ENCODE data around the gene PHF21B. TPM values are rescaled to one million over a fixed set of nuclear protein-coding genes. Genes with fewer than 3 reads are reported as not detected.

The PHF21B gene
- 6.7 and 22.6 TPM in 2 replicates for total RNA-seq (ENCODE audit: low replicate concordance)

GRCh38 chr22:45009606-45010531 lies at the start of gene PHF21B:
TSS of gene PHF21B (minus strand) at chr22:45010005. CDS start at chr22:45009549, 456 bp downstream.
- H3K36me3 ChIP-seq, result no peaks in the 10 kb centered on the region
- TF ChIP-seq EZH2phosphoT487 (IDR thresholded peaks at IDR 0.05), result no peak
- TF ChIP-seq CTCF (IDR thresholded peaks at IDR 0.05), result no peak
- no peak for TF ChIP-seq EZH2 (IDR thresholded peaks at IDR 0.05)
- H3K79me2 ChIP-seq (ENCODE audit: low read depth), result peaks cover 38% of the 10 kb centered on the region
- H3K27me3 ChIP-seq, result peaks cover 5% of the 10 kb centered on the region
- Mint-ChIP-seq H3K4me1 (peaks cover 29% of the 10 kb centered on the region), H3K4me3 (peak within 1 kb of the TSS; percentile 92), H3K9me3 (no peaks in the 10 kb centered on the region), H3K36me3 (no peaks in the 10 kb centered on the region), H3K27me3 (ENCODE audit: insufficient read depth, low read depth) (peaks cover 12% of the 10 kb centered on the region), H3K27ac (peak within 1 kb of the TSS; percentile 95)
- peak within 1 kb of the TSS; percentile 97 for H3K4me3 ChIP-seq
- no peaks in the 10 kb centered on the region for H3K9me3 ChIP-seq (ENCODE audit: low read depth)
- peaks cover 19% of the 10 kb centered on the region for H4K20me1 ChIP-seq (ENCODE audit: low read depth)
- DNase-seq (ENCODE audit: low spot score), result peak; percentile 97
- H3F3A ChIP-seq (ENCODE audit: low read depth), result peaks cover 34% of the 10 kb centered on the region
- H3K4me1 ChIP-seq, result peaks cover 9% of the 10 kb centered on the region
- peak within 1 kb of the TSS; percentile 64 for H3K9ac ChIP-seq
- peak within 1 kb of the TSS; percentile 84 for H3K27ac ChIP-seq
- peak within 1 kb of the TSS; percentile 96 for H2AFZ ChIP-seq (replicated peaks)
- peak within 1 kb of the TSS; percentile 99 for H3K4me2 ChIP-seq

- no peak for TF ChIP-seq EZH2 (IDR thresholded peaks at IDR 0.05)
- no peak for TF ChIP-seq EZH2phosphoT487 (IDR thresholded peaks at IDR 0.05)
- TF ChIP-seq CTCF (IDR thresholded peaks at IDR 0.05), result no peak
- Mint-ChIP-seq H3K27ac (no peak overlapping the region), H3K27me3 (ENCODE audit: insufficient read depth, low read depth) (peaks cover 11% of the 10 kb centered on the region), H3K36me3 (no peaks in the 10 kb centered on the region), H3K9me3 (no peaks in the 10 kb centered on the region), H3K4me3 (no peak overlapping the region), H3K4me1 (no peaks in the 10 kb centered on the region)
- Histone ChIP-seq H3K9me3 (ENCODE audit: low read depth) (no peaks in the 10 kb centered on the region), H3K36me3 (no peaks in the 10 kb centered on the region), H2AFZ (replicated peaks) (no peak overlapping the region), H3K4me1 (no peaks in the 10 kb centered on the region), H3K9ac (no peak overlapping the region), H3K27ac (no peak overlapping the region), H3K4me3 (no peak overlapping the region), H3K79me2 (ENCODE audit: low read depth) (no peaks in the 10 kb centered on the region), H3K4me2 (no peak overlapping the region), H3F3A (ENCODE audit: low read depth) (no peaks in the 10 kb centered on the region), H4K20me1 (ENCODE audit: low read depth) (no peaks in the 10 kb centered on the region), H3K27me3 (no peaks in the 10 kb centered on the region)
- no peak for DNase-seq (ENCODE audit: low spot score)
Observed at GRCh38 chr22:45059296-45059695, 49.5 kb upstream of the PHF21B start.

- Mint-ChIP-seq H3K27ac (no peak overlapping the region), H3K36me3 (no peaks in the 10 kb centered on the region), H3K9me3 (no peaks in the 10 kb centered on the region), H3K4me3 (no peak overlapping the region), H3K27me3 (ENCODE audit: insufficient read depth, low read depth) (peaks cover 13% of the 10 kb centered on the region), H3K4me1 (no peaks in the 10 kb centered on the region)
- H3K79me2 ChIP-seq (ENCODE audit: low read depth), result no peaks in the 10 kb centered on the region
- H3K4me2 ChIP-seq, result no peak overlapping the region
- no peaks in the 10 kb centered on the region for H3K36me3 ChIP-seq
- H3K4me1 ChIP-seq, result peaks cover 5% of the 10 kb centered on the region
- no peak overlapping the region for H3K4me3 ChIP-seq
- no peaks in the 10 kb centered on the region for H3K9me3 ChIP-seq (ENCODE audit: low read depth)
- H3F3A ChIP-seq (ENCODE audit: low read depth), result peaks cover 2% of the 10 kb centered on the region
- no peaks in the 10 kb centered on the region for H4K20me1 ChIP-seq (ENCODE audit: low read depth)
- no peak overlapping the region for H3K9ac ChIP-seq
- no peaks in the 10 kb centered on the region for H3K27me3 ChIP-seq
- TF ChIP-seq EZH2phosphoT487 (IDR thresholded peaks at IDR 0.05) (no peak), EZH2 (IDR thresholded peaks at IDR 0.05) (no peak), CTCF (IDR thresholded peaks at IDR 0.05) (no peak)
- DNase-seq (ENCODE audit: low spot score), result no peak
- H2AFZ ChIP-seq (replicated peaks), result no peak overlapping the region
- no peak overlapping the region for H3K27ac ChIP-seq
Observed at GRCh38 chr22:45058622-45058912, 48.8 kb upstream of the PHF21B start.

Measured in neural progenitor cell (in vitro differentiated cells).